ENCODE measurements around the gene DIAPH2. TPM values are rescaled to one million over a fixed set of nuclear protein-coding genes. Genes with fewer than 3 reads are reported as not detected.
A peak's percentile ranks its signal among the peaks of the same experiment; 100 is the strongest.

The DIAPH2 gene
- total RNA-seq, 4 donors from 2014 or later: 36.6 to 78.3 (median 41.4) TPM

- DNase-seq (ENCODE audit: low spot score) (no peak), ATAC-seq (ENCODE audit: low FRiP score) (no peak)
- no peak for TF ChIP-seq CTCF (IDR thresholded peaks at IDR 0.05)
Measured at GRCh38 chrX:97366237-97366636, 681.6 kb downstream of the DIAPH2 start.

- no peak for TF ChIP-seq CTCF (IDR thresholded peaks at IDR 0.05)
- ATAC-seq (ENCODE audit: low FRiP score) (peak; percentile 70), DNase-seq (ENCODE audit: low spot score) (no peak)
Measured at GRCh38 chrX:97367125-97367524, 682.5 kb downstream of the DIAPH2 start.

- DNase-seq (ENCODE audit: low spot score): no peak
- TF ChIP-seq CTCF (IDR thresholded peaks at IDR 0.05): no peak
- no peak for ATAC-seq (ENCODE audit: low FRiP score)
Measured at GRCh38 chrX:97369947-97370346, 685.3 kb downstream of the DIAPH2 start.

GRCh38 chrX:97372001-97372766 is 687.5 kb downstream of the DIAPH2 start:
- no peak for TF ChIP-seq CTCF (IDR thresholded peaks at IDR 0.05)
- no peak for DNase-seq (ENCODE audit: low spot score)
- no peak for ATAC-seq (ENCODE audit: low FRiP score)

GRCh38 chrX:97374266-97374665 is 689.6 kb downstream of the DIAPH2 start:
- no peak for TF ChIP-seq CTCF (IDR thresholded peaks at IDR 0.05)
- ATAC-seq (ENCODE audit: low FRiP score) (no peak), DNase-seq (ENCODE audit: low spot score) (no peak)

GRCh38 chrX:97380200-97380599 is 695.6 kb downstream of the DIAPH2 start:
- ATAC-seq (ENCODE audit: low FRiP score) (no peak), DNase-seq (ENCODE audit: low spot score) (no peak)
- no peak for TF ChIP-seq CTCF (IDR thresholded peaks at IDR 0.05)

GRCh38 chrX:97384685-97385084 is 700.0 kb downstream of the DIAPH2 start:
- ATAC-seq (ENCODE audit: low FRiP score): no peak
- no peak for TF ChIP-seq CTCF (IDR thresholded peaks at IDR 0.05)
- DNase-seq (ENCODE audit: low spot score): no peak
